HepG2 (cell line): ENCODE data around the gene PPP1R16B. TPM values are rescaled to one million over a fixed set of nuclear protein-coding genes. Genes with fewer than 3 reads are reported as not detected.

Source experiments
- HMGXB4 ChIP-seq, 2 experiments: sonication (generic) in 1 of 2; formaldehyde crosslinking in 1 of 2; IDR thresholded peaks; 2 replicates each; pipeline versions ENCODE4 v1.4.0 to v1.6.1; 2018 to 2020; ENCODE audit warnings: missing genetic modification reagents in 2 of 2, borderline replicate concordance in 1 of 2, low read depth in 1 of 2, mild to moderate bottlenecking in 1 of 2, missing biosample characterization in 1 of 2
- MEIS2 ChIP-seq: sonication (generic); formaldehyde crosslinking; IDR thresholded peaks from 2 replicates; pipeline ENCODE4 v1.9.0; 2021; ENCODE audit warnings: mild to moderate bottlenecking, missing genetic modification reagents
- REPIN1 ChIP-seq: sonication (generic); formaldehyde crosslinking; IDR thresholded peaks from 2 replicates; pipeline ENCODE4 v1.8.0; 2022; ENCODE audit warnings: missing genetic modification reagents, low read depth, mild to moderate bottlenecking, borderline replicate concordance
- SNRNP70 ChIP-seq: fragments of 200-400 bp; formaldehyde crosslinking; IDR thresholded peaks from 2 replicates; pipeline ENCODE4 v1.6.1; 2017; ENCODE audit warnings: mild to moderate bottlenecking, low read depth, low read length, moderate library complexity
- TMF1 ChIP-seq: sonication (generic); formaldehyde crosslinking; IDR thresholded peaks from 2 replicates; pipeline ENCODE4 v1.8.1; 2022; ENCODE audit warnings: low read depth, missing genetic modification reagents
- TRAFD1 ChIP-seq: sonication (generic); formaldehyde crosslinking; IDR thresholded peaks from 2 replicates; pipeline ENCODE4 v1.5.1; 2020; ENCODE audit warnings: missing genetic modification reagents, mild to moderate bottlenecking, borderline replicate concordance
- ZHX2 ChIP-seq, 2 experiments: sonication (generic) in 1 of 2; formaldehyde crosslinking in 1 of 2; IDR thresholded peaks; 2 replicates each; pipeline versions ENCODE4 v1.6.1 to v1.9.0; 2014 to 2022; ENCODE audit warnings: antibody characterized with exemption in 1 of 2, borderline replicate concordance in 1 of 2, inconsistent platforms in 1 of 2, low read depth in 1 of 2, missing genetic modification reagents in 1 of 2
- ZNF563 ChIP-seq: sonication (generic); formaldehyde crosslinking; IDR thresholded peaks from 2 replicates; pipeline ENCODE4 v1.8.0; 2022; ENCODE audit warnings: mild to moderate bottlenecking, moderate library complexity, missing genetic modification reagents
- ZNF841 ChIP-seq: sonication (generic); formaldehyde crosslinking; IDR thresholded peaks from 2 replicates; pipeline ENCODE4 v1.8.1; 2023; ENCODE audit warnings: missing genetic modification reagents, borderline replicate concordance
- polyA plus RNA-seq, 8 experiments: library from polyadenylated mRNA; depleted of rRNA in 3 of 8; stranded (reverse) in 7 of 8; unstranded in 1 of 8; fragments of >200 nt; fragmentation: Illumina TruSeq in 4 of 8; extraction: Trizol in 4 of 8; gene quantifications; 2 replicates each; pipeline versions ENCODE4 v1.2.1 to v1.2.3, GENCODE V29; 2011 to 2016; ENCODE audit warnings: low read depth in 4 of 8, missing spikeins in 1 of 8, mixed read lengths in 1 of 8; ENCODE audit not compliant: insufficient read depth in 1 of 8
- total RNA-seq, 5 experiments: library from RNA; depleted of rRNA; stranded (reverse); fragments of >200 nt; fragmentation: Illumina TruSeq; extraction: Trizol; gene quantifications; 2 replicates each; pipeline ENCODE4 v1.2.3, GENCODE V29; 2016; ENCODE audit warnings: low read depth in 1 of 5

PPP1R16B gene
- total and polyA plus RNA-seq, 2 of the 13 experiments (the other 11 are each of a cell fraction or from before 2014, with no cell fraction given) = 0.02 to 0.11 TPM

- no peak for TF ChIP-seq HMGXB4 (CRISPR knock-in tag; IDR thresholded peaks at IDR 0.05; ENCODE audit: borderline replicate concordance in 1 of 2, low read depth in 1 of 2)
- TF ChIP-seq TRAFD1 (CRISPR knock-in tag) = no peak
- TF ChIP-seq MEIS2 (CRISPR knock-in tag) = no peak
- no peak for TF ChIP-seq REPIN1 (CRISPR knock-in tag)
- TF ChIP-seq ZNF841 = no peak
- TF ChIP-seq ZHX2 (IDR thresholded peaks at IDR 0.05; ENCODE audit: low read depth) = no peak
- no peak for TF ChIP-seq ZHX2 (CRISPR knock-in tag; IDR thresholded peaks at IDR 0.05; ENCODE audit: borderline replicate concordance)
- TF ChIP-seq ZNF563 (CRISPR knock-in tag) = no peak
- no peak for TF ChIP-seq SNRNP70
- TF ChIP-seq TMF1 = no peak
Measured at GRCh38 chr20:38812182-38812581, 6.7 kb downstream of the PPP1R16B start (continued).
